H1 (cell line): ENCODE results near the gene AATK. TPM values are rescaled to one million over a fixed set of nuclear protein-coding genes. Genes with fewer than 3 reads are reported as not detected.

Source experiments
- GTF2F1 ChIP-seq: IDR thresholded peaks from 2 replicates; pipeline ENCODE4 v1.6.1; 2012; ENCODE audit warnings: low read depth, low read length, improper control_type of control experiment, borderline replicate concordance
- HDAC6 ChIP-seq: IDR thresholded peaks from one replicate; pipeline ENCODE4 v1.7.1; 2012; ENCODE audit warnings: low read depth, mild to moderate bottlenecking, inconsistent platforms, low read length, moderate library complexity
- JUND ChIP-seq: IDR thresholded peaks from 2 replicates; pipeline ENCODE4 v1.6.1; 2011; ENCODE audit warnings: mild to moderate bottlenecking, improper control_type of control experiment, low read length
- KDM5A ChIP-seq: fragments of 200-600 bp; IDR thresholded peaks from 2 replicates; pipeline ENCODE4 v1.7.1; 2012; ENCODE audit warnings: mild to moderate bottlenecking, low read length, inconsistent platforms, mixed read lengths
- polyA plus RNA-seq, 7 experiments: library from polyadenylated mRNA; depleted of rRNA in 3 of 7; stranded (reverse) in 5 of 7; unstranded in 2 of 7; fragments of >200 nt in 5 of 7; fragments of 200-250 nt in 2 of 7; gene quantifications; 1 replicate in 5 of 7; 2 replicates in 1 of 7; 4 replicates in 1 of 7; pipeline versions ENCODE4 v1.2.1 to v1.2.3, GENCODE V29; 2011 to 2013; ENCODE audit warnings: missing spikeins in 2 of 7, mixed read lengths in 2 of 7
- total RNA-seq: library from RNA; stranded (reverse); fragmentation: NEBNext Ultra II Directional; extraction: Animal tissue kit (Norgen Biotek cat#: 25700); gene quantifications from 2 replicates; pipeline ENCODE4 v1.2.1, GENCODE V29; 2021

The AATK gene
- total and polyA plus RNA-seq, 2 of the 8 experiments (the other 6 are each of a cell fraction or from before 2014, with no cell fraction given) = 1.7 to 3.5 TPM

DNA sequence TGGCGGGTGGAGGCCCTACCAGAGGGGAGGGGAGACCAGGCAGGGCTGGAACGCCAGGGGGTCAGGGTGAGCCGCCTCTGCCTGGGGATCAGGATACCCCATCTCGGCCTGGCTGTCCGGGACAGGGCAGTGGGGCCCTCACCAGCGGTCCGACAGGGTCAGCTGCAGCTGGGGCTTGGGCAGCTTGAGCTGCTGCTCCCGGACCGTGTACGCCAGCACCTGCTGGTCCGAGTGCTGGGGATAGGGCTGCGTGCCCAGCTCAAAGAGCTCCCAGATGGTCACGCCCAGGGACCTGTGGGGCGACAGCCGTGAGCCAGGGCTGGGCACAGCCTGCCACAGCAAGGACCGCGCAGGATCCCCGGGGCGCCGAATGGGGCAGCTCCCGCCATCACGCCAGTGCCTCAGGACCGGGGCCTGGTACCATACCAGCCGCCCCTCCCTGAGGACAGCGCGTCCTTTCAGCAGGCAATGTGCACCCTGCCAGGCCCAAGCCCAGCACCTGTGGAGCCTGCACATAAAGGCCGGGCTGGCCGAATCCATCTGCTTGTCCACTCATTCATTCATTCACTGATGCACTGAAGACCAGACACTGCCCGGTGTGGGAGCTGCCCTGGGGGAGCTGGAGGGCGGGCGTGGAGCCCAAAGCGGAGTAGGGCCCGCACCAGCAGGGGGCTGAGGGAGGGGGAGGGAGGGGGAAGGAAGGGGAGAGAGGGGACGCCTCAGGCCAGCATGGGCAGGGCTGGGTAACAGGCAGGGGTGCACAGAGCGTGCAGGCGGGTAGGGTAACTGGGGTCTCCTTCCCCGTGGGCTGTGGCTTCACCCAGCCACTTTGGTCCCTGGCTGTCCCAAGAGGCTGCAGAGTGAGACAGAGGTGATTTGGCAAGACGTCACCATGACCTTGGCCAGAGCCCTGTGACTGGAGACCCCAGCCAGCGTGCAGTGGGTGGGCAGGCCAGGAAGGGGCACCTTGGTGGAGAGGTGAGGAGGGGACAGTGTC, 42.7 kb downstream of the AATK start (continued):
- TF ChIP-seq KDM5A = no peak
- no peak for TF ChIP-seq GTF2F1
- no peak for TF ChIP-seq HDAC6
- no peak for TF ChIP-seq JUND
